ENCODE data around the gene KRT28. TPM values are rescaled to one million over a fixed set of nuclear protein-coding genes. Genes with fewer than 3 reads are reported as not detected.

Gene KRT28
- total and polyA plus RNA-seq, 2 of the 13 experiments (the other 11 are each of a cell fraction or from before 2014, with no cell fraction given) = not detected

DNA sequence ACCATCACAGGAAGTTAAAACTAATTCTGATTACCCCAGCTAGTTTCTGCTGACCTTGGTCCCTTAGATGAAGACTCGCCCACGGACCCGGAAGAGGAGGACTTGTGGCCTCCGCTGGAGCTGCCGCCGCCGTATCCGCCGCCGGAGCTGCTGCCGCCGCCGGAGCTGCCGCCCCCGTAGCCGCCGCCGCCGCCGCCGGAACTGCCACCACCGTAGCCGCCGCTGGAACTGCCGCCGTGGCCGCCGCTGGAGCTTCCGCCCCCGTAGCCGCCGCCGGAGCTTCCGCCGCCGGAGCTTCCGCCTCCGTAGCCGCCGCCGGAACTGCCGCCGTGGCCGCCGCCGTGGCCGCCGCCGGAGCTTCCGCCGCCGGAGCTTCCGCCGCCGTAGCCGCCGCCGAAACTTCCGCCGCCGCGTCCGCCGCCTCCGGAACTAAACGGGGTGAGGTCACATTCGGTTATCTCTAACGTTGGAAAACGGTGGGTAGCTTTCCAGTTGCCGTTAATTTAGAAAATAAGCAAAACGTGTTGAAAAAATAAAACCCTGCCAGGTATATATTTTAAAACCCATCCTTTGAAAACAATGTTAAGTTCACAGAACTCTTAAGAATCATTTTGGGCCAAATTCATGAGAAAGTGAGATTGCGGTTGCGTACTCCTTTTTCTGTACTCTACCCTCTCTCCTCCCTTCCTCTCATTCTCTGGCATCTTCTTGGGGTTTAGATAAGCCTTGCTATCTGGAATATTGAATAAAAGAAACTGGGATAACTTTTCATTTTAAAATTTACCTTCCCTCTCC, 19.2 kb upstream of the KRT28 start (continued):
- TF ChIP-seq ZNF558 (CRISPR knock-in tag; IDR thresholded peaks at IDR 0.05; ENCODE audit: borderline replicate concordance) (peak; percentile 53; the same call in 1 of the 2 replicates), SOX6 (IDR thresholded peaks at IDR 0.05) (no peak), SOX6 (CRISPR knock-in tag; IDR thresholded peaks at IDR 0.05) (0 out of 2 replicates have a peak, but pooled peaks have one; percentile 13), ZNF557 (CRISPR knock-in tag; IDR thresholded peaks at IDR 0.05) (no peak), KAT8 (CRISPR knock-in tag; IDR thresholded peaks at IDR 0.05) (peak; percentile 48), ZSCAN12 (CRISPR knock-in tag; IDR thresholded peaks at IDR 0.05) (0 out of 2 replicates have a peak, but pooled peaks have one; percentile 7), ZSCAN21 (CRISPR knock-in tag; IDR thresholded peaks at IDR 0.05; ENCODE audit: borderline replicate concordance) (peak; percentile 65; the same call in 1 of the 2 replicates), YY1 (IDR thresholded peaks at IDR 0.05; ENCODE audit: insufficient read depth, insufficient replicate concordance, low read depth, low read length) (peak; percentile 76), KAT7 (CRISPR knock-in tag; IDR thresholded peaks at IDR 0.05; ENCODE audit: borderline replicate concordance) (peak; percentile 50; the same call in 1 of the 2 replicates), HNF4A (CRISPR knock-in tag; IDR thresholded peaks at IDR 0.05) (no peak), YEATS4 (CRISPR knock-in tag; IDR thresholded peaks at IDR 0.05; ENCODE audit: borderline replicate concordance) (peak; percentile 75), ZNF607 (CRISPR knock-in tag; IDR thresholded peaks at IDR 0.05; ENCODE audit: borderline replicate concordance) (no peak), ZNF567 (CRISPR knock-in tag; IDR thresholded peaks at IDR 0.05; ENCODE audit: borderline replicate concordance) (no peak), SATB2 (CRISPR knock-in tag; IDR thresholded peaks at IDR 0.05) (no peak), ASH2L (IDR thresholded peaks at IDR 0.05; ENCODE audit: insufficient read length, low read depth, low read length) (peak; percentile 94), GFI1 (CRISPR knock-in tag; IDR thresholded peaks at IDR 0.05; ENCODE audit: borderline replicate concordance) (peak; percentile 59; the same call in 1 of the 2 replicates), PHF20 (CRISPR knock-in tag; IDR thresholded peaks at IDR 0.05) (peak; percentile 82), KDM2A (CRISPR knock-in tag; IDR thresholded peaks at IDR 0.05; ENCODE audit: borderline replicate concordance, low read depth) (peak; percentile 41; the same call in 1 of the 2 replicates)
- TF ChIP-seq, protein P1, sequence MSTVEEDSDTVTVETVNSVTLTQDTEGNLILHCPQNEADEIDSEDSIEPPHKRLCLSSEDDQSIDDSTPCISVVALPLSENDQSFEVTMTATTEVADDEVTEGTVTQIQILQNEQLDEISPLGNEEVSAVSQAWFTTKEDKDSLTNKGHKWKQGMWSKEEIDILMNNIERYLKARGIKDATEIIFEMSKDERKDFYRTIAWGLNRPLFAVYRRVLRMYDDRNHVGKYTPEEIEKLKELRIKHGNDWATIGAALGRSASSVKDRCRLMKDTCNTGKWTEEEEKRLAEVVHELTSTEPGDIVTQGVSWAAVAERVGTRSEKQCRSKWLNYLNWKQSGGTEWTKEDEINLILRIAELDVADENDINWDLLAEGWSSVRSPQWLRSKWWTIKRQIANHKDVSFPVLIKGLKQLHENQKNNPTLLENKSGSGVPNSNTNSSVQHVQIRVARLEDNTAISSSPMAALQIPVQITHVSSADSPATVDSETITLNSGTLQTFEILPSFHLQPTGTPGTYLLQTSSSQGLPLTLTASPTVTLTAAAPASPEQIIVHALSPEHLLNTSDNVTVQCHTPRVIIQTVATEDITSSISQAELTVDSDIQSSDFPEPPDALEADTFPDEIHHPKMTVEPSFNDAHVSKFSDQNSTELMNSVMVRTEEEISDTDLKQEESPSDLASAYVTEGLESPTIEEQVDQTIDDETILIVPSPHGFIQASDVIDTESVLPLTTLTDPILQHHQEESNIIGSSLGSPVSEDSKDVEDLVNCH (CRISPR knock-in tag; IDR thresholded peaks at IDR 0.05) = no peak
- TF ChIP-seq, protein P2, sequence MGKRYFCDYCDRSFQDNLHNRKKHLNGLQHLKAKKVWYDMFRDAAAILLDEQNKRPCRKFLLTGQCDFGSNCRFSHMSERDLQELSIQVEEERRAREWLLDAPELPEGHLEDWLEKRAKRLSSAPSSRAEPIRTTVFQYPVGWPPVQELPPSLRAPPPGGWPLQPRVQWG (CRISPR knock-in tag; IDR thresholded peaks at IDR 0.05; ENCODE audit: borderline replicate concordance, low read depth) = no peak
- TF ChIP-seq, protein P3, sequence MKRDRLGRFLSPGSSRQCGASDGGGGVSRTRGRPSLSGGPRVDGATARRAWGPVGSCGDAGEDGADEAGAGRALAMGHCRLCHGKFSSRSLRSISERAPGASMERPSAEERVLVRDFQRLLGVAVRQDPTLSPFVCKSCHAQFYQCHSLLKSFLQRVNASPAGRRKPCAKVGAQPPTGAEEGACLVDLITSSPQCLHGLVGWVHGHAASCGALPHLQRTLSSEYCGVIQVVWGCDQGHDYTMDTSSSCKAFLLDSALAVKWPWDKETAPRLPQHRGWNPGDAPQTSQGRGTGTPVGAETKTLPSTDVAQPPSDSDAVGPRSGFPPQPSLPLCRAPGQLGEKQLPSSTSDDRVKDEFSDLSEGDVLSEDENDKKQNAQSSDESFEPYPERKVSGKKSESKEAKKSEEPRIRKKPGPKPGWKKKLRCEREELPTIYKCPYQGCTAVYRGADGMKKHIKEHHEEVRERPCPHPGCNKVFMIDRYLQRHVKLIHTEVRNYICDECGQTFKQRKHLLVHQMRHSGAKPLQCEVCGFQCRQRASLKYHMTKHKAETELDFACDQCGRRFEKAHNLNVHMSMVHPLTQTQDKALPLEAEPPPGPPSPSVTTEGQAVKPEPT (CRISPR knock-in tag; IDR thresholded peaks at IDR 0.05; ENCODE audit: low read depth) = 0 out of 2 replicates have a peak, but pooled peaks have one; percentile 39
- TF ChIP-seq, protein P4, sequence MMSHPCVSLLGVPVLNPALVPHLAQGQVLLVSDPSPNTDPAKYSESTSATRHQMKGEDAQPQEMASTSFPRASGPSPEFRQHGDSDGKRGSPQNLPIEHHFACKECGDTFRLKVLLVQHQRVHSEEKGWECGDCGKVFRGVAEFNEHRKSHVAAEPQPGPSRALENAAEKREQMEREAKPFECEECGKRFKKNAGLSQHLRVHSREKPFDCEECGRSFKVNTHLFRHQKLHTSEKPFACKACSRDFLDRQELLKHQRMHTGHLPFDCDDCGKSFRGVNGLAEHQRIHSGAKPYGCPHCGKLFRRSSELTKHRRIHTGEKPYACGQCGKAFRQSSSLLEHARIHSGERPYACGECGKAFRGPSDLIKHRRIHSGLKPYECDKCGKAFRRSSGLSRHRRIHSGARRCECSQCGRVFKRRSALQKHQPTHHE (CRISPR knock-in tag; IDR thresholded peaks at IDR 0.05; ENCODE audit: borderline replicate concordance) = no peak
